Activated CD8-positive, alpha-beta T cell treated with anti-CD3 and anti-CD28 coated beads for 36 hours (primary cell): ENCODE results near the gene NAA15. TPM values are rescaled to one million over a fixed set of nuclear protein-coding genes. Genes with fewer than 3 reads are reported as not detected.

Source experiments
- ATAC-seq: fragments of 200-7000 bp; cut with Tn5 transposase; one replicate; pipeline ENCODE4 v1.10.0; 2021; ENCODE audit warnings: mild to moderate bottlenecking, moderate library complexity
- CTCF ChIA-PET: fragments of 350-600 bp; sonication (Branson Sonifier 250); formaldehyde crosslinking; loops from one replicate; lab custom pipeline; 2021; ENCODE audit warnings: antibody characterized with exemption; lab: Charles Lee
- POLR2A ChIA-PET: fragments of 350-600 bp; sonication (Branson Sonifier 250); formaldehyde crosslinking; loops from one replicate; lab custom pipeline; 2021; ENCODE audit warnings: antibody characterized with exemption; lab: Charles Lee
- DNase-seq: peaks from one replicate; pipeline ENCODE4 v3.0.0-alpha.2; 2020
- H3K27ac Mint-ChIP-seq: one replicate; pipeline ENCODE4 v1.8.0; 2021; ENCODE audit warnings: mild to moderate bottlenecking, mixed read lengths
- H3K27me3 Mint-ChIP-seq: one replicate; pipeline ENCODE4 v1.8.0; 2021; ENCODE audit warnings: mixed read lengths
- H3K36me3 Mint-ChIP-seq: one replicate; pipeline ENCODE4 v1.8.0; 2021; ENCODE audit warnings: low read depth, mixed read lengths
- H3K4me1 Mint-ChIP-seq: one replicate; pipeline ENCODE4 v1.8.0; 2021; ENCODE audit warnings: low read depth, mixed read lengths
- H3K4me3 Mint-ChIP-seq: one replicate; pipeline ENCODE4 v1.8.0; 2021; ENCODE audit warnings: mild to moderate bottlenecking, moderate library complexity, mixed read lengths
- H3K9me3 Mint-ChIP-seq: one replicate; pipeline ENCODE4 v1.8.0; 2021; ENCODE audit warnings: mixed read lengths
- intact Hi-C: fragments of 100-400 bp; cut with micrococcal nuclease; formaldehyde crosslinking; loops from one replicate; pipeline ENCODE4 v1.10.0; 2022
- total RNA-seq, 2 experiments: library from RNA; stranded (reverse); gene quantifications; one replicate each; pipeline ENCODE4 v1.2.3, GENCODE V29; 2021
- TF ChIP-seq, protein P1 (sequence below): fragments of 200-600 bp; IDR thresholded peaks from one replicate; pipeline ENCODE4 v1.8.0; 2022; ENCODE audit warnings: antibody characterized with exemption, mild to moderate bottlenecking

NAA15 gene
- total RNA-seq, 2 experiments from 2014 or later, result 113 to 114 TPM

DNA sequence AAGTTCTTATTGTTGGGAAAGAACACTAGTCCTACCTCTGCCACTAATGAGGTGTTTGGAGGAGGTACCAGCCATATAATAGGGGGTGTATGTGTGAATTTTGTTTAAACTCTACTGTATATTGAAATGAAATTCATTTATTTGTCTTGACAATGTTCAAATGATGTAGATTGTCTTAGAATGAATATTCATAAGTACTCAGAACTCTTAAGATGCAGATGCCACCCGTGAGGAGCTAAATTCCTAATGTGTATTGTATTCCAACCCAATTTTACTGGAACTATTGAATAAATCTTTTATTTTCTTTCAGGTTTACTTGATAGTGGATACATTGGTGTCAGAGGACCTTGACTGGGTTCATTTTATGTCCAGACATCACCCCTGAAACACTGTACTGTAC lies 88.7 kb downstream of the NAA15 start:
- DNase-seq, result no peak
- H3K27ac Mint-ChIP-seq, result no peak overlapping the region
- H3K27me3 Mint-ChIP-seq, result no peaks in the 10 kb centered on the region
- no peak overlapping the region for H3K4me3 Mint-ChIP-seq
- peaks cover 2% of the 10 kb centered on the region for H3K4me1 Mint-ChIP-seq
- intact Hi-C loops, result no loop called here
- ChIA-PET CTCF (interaction anchor here (0.9 kb wide), 1 partner anchor 13 kb away, joined by 3 read pairs; no protein-coding TSS in a partner anchor), POLR2A (interaction anchor here (1.1 kb wide), 1 partner anchor 88 kb away, joined by 3 read pairs; the partner anchor contains the start of gene NDUFC1)
- no peak for ATAC-seq
- peaks cover 49% of the 10 kb centered on the region for H3K36me3 Mint-ChIP-seq
- TF ChIP-seq, protein P1, sequence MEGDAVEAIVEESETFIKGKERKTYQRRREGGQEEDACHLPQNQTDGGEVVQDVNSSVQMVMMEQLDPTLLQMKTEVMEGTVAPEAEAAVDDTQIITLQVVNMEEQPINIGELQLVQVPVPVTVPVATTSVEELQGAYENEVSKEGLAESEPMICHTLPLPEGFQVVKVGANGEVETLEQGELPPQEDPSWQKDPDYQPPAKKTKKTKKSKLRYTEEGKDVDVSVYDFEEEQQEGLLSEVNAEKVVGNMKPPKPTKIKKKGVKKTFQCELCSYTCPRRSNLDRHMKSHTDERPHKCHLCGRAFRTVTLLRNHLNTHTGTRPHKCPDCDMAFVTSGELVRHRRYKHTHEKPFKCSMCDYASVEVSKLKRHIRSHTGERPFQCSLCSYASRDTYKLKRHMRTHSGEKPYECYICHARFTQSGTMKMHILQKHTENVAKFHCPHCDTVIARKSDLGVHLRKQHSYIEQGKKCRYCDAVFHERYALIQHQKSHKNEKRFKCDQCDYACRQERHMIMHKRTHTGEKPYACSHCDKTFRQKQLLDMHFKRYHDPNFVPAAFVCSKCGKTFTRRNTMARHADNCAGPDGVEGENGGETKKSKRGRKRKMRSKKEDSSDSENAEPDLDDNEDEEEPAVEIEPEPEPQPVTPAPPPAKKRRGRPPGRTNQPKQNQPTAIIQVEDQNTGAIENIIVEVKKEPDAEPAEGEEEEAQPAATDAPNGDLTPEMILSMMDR, result no peak
- no peaks in the 10 kb centered on the region for H3K9me3 Mint-ChIP-seq

DNA sequence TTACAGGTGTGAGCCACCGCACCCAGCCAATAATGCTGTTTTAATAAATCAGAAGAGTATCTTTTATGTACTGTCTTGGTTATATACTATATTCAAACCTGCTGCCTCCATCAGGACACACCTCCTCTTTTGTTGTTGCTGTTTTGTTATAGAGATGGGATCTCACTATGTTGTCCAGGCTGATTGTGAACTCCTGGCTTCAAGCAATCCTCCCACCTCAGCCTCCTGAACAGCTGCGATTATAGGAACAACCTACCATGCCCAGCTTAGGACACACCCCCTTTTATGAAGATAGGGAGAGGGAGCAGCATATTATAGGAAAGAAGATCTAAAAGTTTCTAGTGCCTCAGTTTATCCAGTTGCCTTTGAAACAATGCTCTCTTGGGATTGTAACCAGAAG lies 90.4 kb downstream of the NAA15 start:
- intact Hi-C loops, result no loop called here
- H3K4me1 Mint-ChIP-seq, result peaks cover 2% of the 10 kb centered on the region
- no peak overlapping the region for H3K4me3 Mint-ChIP-seq
- ATAC-seq (no peak), DNase-seq (no peak)
- POLR2A ChIA-PET, result interaction anchor here (1.0 kb wide), 1 partner anchor 15 kb away, joined by 3 read pairs; no protein-coding TSS in a partner anchor
- H3K27me3 Mint-ChIP-seq, result no peaks in the 10 kb centered on the region
- H3K36me3 Mint-ChIP-seq, result peaks cover 49% of the 10 kb centered on the region
- H3K27ac Mint-ChIP-seq, result no peak overlapping the region
- CTCF ChIA-PET, result interaction anchor here (1.2 kb wide), 1 partner anchor 24 kb away, joined by 3 read pairs; no protein-coding TSS in a partner anchor
- H3K9me3 Mint-ChIP-seq, result no peaks in the 10 kb centered on the region
- TF ChIP-seq, protein P1, result no peak

DNA sequence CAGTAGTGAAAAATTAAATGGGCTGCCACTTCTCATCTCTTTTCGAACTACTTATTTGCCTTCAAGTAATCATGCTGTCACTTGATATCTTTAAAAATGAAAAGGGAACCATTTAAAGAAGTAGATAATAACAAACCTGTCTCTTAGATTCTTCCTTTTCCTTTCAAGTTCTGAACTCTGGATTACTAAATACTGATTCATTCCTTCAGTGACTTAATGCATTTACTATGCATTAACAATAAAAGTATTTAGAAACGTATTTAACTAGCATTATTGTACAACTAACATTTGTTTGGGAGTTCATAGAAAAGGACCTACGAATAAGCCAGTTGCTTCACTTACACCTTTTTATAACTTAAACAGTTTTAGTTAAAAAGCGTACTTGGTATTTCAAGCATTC lies 91.5 kb downstream of the NAA15 start:
- peaks cover 2% of the 10 kb centered on the region for H3K4me1 Mint-ChIP-seq
- DNase-seq (no peak), ATAC-seq (no peak)
- ChIA-PET POLR2A (no interaction called here), CTCF (interaction anchor here (1.0 kb wide), 1 partner anchor 24 kb away, joined by 3 read pairs; no protein-coding TSS in a partner anchor)
- no peaks in the 10 kb centered on the region for H3K27me3 Mint-ChIP-seq
- H3K36me3 Mint-ChIP-seq, result peaks cover 46% of the 10 kb centered on the region
- H3K9me3 Mint-ChIP-seq, result no peaks in the 10 kb centered on the region
- H3K4me3 Mint-ChIP-seq, result no peak overlapping the region
- intact Hi-C loops, result no loop called here
- TF ChIP-seq, protein P1, result no peak
- no peak overlapping the region for H3K27ac Mint-ChIP-seq

DNA sequence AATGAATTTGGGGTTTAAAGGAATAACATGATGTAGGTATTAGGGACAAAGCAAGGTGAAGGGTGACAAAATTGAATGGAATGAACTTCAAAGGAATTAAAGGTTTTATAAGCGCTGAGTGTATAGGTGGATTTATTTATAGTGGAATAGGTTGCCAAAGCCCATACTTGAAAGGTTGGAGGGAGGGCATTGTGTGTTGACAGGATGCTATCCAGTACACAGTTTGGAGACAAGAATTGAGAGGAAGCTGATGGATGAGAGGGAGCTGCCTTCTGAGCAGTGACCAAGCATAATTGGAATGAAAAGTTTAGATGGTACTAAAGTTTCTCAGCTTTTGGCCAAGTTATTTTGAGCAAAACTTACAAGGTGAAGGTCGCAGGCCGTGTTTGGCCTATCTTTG lies 100.1 kb downstream of the NAA15 start:
- ChIA-PET CTCF (interaction anchor here (1.4 kb wide), 1 partner anchor 15 kb away, joined by 4 read pairs; no protein-coding TSS in a partner anchor), POLR2A (interaction anchor here (0.9 kb wide), 1 partner anchor 10 kb away, joined by 3 read pairs; no protein-coding TSS in a partner anchor)
- H3K27ac Mint-ChIP-seq, result no peak overlapping the region
- no peaks in the 10 kb centered on the region for H3K9me3 Mint-ChIP-seq
- DNase-seq (no peak), ATAC-seq (no peak)
- no peaks in the 10 kb centered on the region for H3K27me3 Mint-ChIP-seq
- peaks cover 5% of the 10 kb centered on the region for H3K36me3 Mint-ChIP-seq
- H3K4me3 Mint-ChIP-seq, result no peak overlapping the region
- H3K4me1 Mint-ChIP-seq, result no peaks in the 10 kb centered on the region
- intact Hi-C loops, result no loop called here
- TF ChIP-seq, protein P1, result no peak

- DNase-seq (no peak), ATAC-seq (no peak)
- Mint-ChIP-seq H3K4me3 (no peak overlapping the region), H3K36me3 (peaks cover 7% of the 10 kb centered on the region), H3K27me3 (no peaks in the 10 kb centered on the region), H3K9me3 (no peaks in the 10 kb centered on the region), H3K4me1 (no peaks in the 10 kb centered on the region), H3K27ac (no peak overlapping the region)
- intact Hi-C loops, result no loop called here
- ChIA-PET POLR2A (no interaction called here), CTCF (interaction anchor here (0.9 to 1.0 kb wide), 2 partner anchors 12 to 126 kb away, joined by 3 read pairs; no protein-coding TSS in a partner anchor)
- TF ChIP-seq, protein P1, result no peak
Measured at GRCh38 chr4:139402436-139402835, 101.1 kb downstream of the NAA15 start.
